ENCODE data around the gene FHDC1.

Gene FHDC1

GRCh38 chr4:152988721-152989553, 52.8 kb downstream of the FHDC1 start:
- DNase-seq = no peak

- no peak for DNase-seq
These were observed 53.4 kb downstream of the FHDC1 start for GRCh38 chr4:152989554-152989970.

- DNase-seq = no peak
These were observed 54.5 kb downstream of the FHDC1 start for GRCh38 chr4:152990471-152991131.

GRCh38 chr4:152991398-152991797, 55.3 kb downstream of the FHDC1 start:
- DNase-seq = no peak

GRCh38 chr4:152992027-152992426, 55.9 kb downstream of the FHDC1 start:
- DNase-seq = no peak

- DNase-seq = no peak
These were observed 56.3 kb downstream of the FHDC1 start for GRCh38 chr4:152992466-152992865.

- DNase-seq = no peak
These were observed 57.9 kb downstream of the FHDC1 start for GRCh38 chr4:152994038-152994437.

- DNase-seq = no peak
These were observed 60.0 kb downstream of the FHDC1 start for GRCh38 chr4:152996111-152996571.

GRCh38 chr4:152996672-152997071, 60.5 kb downstream of the FHDC1 start:
- no peak for DNase-seq

GRCh38 chr4:152997288-152997687, 61.2 kb downstream of the FHDC1 start:
- no peak for DNase-seq

- DNase-seq = no peak
These were observed 61.8 kb downstream of the FHDC1 start for GRCh38 chr4:152997771-152998487.

- DNase-seq = no peak
These were observed 62.7 kb downstream of the FHDC1 start for GRCh38 chr4:152998861-152999260.

GRCh38 chr4:152999346-153000075, 63.4 kb downstream of the FHDC1 start:
- no peak for DNase-seq

GRCh38 chr4:153000076-153000420, 63.9 kb downstream of the FHDC1 start:
- no peak for DNase-seq

GRCh38 chr4:153001626-153002025, 65.5 kb downstream of the FHDC1 start:
- DNase-seq = no peak

- no peak for DNase-seq
These were observed 66.0 kb downstream of the FHDC1 start for GRCh38 chr4:153002110-153002509.

- DNase-seq = no peak
These were observed 68.1 kb downstream of the FHDC1 start for GRCh38 chr4:153004081-153004850.

GRCh38 chr4:153005899-153006381, 69.8 kb downstream of the FHDC1 start:
- DNase-seq = no peak

GRCh38 chr4:153008578-153009199, 72.6 kb downstream of the FHDC1 start:
- no peak for DNase-seq

GRCh38 chr4:153010146-153010545, 74.0 kb downstream of the FHDC1 start:
- DNase-seq = no peak

GRCh38 chr4:153013202-153013977, 77.3 kb downstream of the FHDC1 start:
- no peak for DNase-seq
